Measurements from ENCODE around the gene DEXI.

DEXI gene

DNA sequence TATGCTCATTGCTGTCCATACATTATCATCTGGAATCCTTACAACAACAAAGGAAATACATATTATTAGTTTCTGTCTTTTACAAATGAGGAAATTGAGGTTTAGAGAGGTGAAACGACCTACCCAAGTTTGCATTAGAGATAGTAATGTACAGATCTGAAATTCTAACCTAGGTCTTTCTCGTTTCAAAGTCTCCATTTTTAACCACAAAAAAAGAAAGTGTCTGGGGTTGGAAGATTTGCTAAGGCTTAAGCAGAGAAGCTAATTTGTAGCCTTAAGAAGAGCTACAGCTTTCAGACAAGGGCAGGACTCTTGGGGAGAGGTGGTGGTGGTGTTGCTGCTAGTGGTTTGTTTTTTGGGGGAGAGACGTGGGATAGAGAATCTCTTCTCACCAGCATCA, 46.1 kb downstream of the DEXI start:
- H3K36me3 Mint-ChIP-seq (ENCODE audit: low read depth), result no peaks in the 10 kb centered on the region

DNA sequence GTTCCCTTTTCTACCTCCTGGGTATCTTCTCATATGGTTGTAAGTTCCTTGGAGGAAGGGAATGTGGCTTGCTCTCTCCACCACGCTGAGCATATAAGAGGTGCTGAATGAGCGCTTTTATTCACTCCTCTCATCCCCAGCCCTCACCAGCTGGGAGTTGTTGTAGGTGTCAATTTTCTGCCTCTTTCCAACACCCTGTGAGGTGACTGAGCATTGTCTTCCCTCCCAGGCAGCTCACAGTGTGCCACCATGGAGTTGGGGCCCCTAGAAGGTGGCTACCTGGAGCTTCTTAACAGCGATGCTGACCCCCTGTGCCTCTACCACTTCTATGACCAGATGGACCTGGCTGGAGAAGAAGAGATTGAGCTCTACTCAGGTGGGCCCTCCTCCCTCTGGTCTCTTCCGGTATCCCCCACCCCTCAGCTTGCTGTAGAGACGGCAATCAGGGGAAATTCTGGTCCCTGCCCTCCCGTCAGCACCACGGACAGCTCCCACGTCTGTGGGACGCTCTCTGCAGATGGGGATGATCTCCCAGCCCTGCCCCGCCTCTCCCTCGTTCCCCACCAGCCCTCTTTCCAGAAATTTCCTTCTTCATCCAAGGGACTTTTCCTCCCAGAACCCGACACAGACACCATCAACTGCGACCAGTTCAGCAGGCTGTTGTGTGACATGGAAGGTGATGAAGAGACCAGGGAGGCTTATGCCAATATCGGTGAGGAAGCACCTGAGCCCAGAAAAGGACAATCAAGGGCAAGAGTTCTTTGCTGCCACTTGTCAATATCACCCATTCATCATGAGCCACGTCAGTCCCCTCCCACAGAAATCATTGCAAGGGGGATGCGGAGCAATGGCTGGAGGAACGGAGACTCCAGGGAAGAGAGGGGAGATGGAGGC, 47.0 kb downstream of the DEXI start:
- Mint-ChIP-seq H3K36me3 (ENCODE audit: low read depth) (no peaks in the 10 kb centered on the region), H3K27me3 (ENCODE audit: low read depth) (peaks cover 23% of the 10 kb centered on the region), H3K27ac (no peak overlapping the region), H3K9me3 (peaks cover 2% of the 10 kb centered on the region), H3K4me3 (no peak overlapping the region), H3K4me1 (no peaks in the 10 kb centered on the region)
- TF ChIP-seq, protein P1, sequence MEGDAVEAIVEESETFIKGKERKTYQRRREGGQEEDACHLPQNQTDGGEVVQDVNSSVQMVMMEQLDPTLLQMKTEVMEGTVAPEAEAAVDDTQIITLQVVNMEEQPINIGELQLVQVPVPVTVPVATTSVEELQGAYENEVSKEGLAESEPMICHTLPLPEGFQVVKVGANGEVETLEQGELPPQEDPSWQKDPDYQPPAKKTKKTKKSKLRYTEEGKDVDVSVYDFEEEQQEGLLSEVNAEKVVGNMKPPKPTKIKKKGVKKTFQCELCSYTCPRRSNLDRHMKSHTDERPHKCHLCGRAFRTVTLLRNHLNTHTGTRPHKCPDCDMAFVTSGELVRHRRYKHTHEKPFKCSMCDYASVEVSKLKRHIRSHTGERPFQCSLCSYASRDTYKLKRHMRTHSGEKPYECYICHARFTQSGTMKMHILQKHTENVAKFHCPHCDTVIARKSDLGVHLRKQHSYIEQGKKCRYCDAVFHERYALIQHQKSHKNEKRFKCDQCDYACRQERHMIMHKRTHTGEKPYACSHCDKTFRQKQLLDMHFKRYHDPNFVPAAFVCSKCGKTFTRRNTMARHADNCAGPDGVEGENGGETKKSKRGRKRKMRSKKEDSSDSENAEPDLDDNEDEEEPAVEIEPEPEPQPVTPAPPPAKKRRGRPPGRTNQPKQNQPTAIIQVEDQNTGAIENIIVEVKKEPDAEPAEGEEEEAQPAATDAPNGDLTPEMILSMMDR (IDR thresholded peaks at IDR 0.05; ENCODE audit: unreplicated experiment in 3 of 3), result no peak

More for the DNA sequence above, 46.1 kb downstream of the DEXI start:
- Mint-ChIP-seq H3K27me3 (ENCODE audit: low read depth) (peaks cover 24% of the 10 kb centered on the region), H3K4me3 (no peak overlapping the region), H3K4me1 (no peaks in the 10 kb centered on the region), H3K27ac (no peak overlapping the region), H3K9me3 (peaks cover 2% of the 10 kb centered on the region)
- TF ChIP-seq, protein P1 (IDR thresholded peaks at IDR 0.05; ENCODE audit: unreplicated experiment in 3 of 3), result no peak

GRCh38 chr16:10892782-10893318, 49.4 kb downstream of the DEXI start:
- Mint-ChIP-seq H3K4me1 (no peaks in the 10 kb centered on the region), H3K9me3 (peaks cover 2% of the 10 kb centered on the region), H3K4me3 (no peak overlapping the region), H3K27ac (no peak overlapping the region), H3K36me3 (ENCODE audit: low read depth) (no peaks in the 10 kb centered on the region), H3K27me3 (ENCODE audit: low read depth) (peaks cover 39% of the 10 kb centered on the region)
- TF ChIP-seq, protein P1 (IDR thresholded peaks at IDR 0.05; ENCODE audit: unreplicated experiment in 3 of 3), result no peak

GRCh38 chr16:10889855-10890254, 52.4 kb downstream of the DEXI start:
- H3K27me3 Mint-ChIP-seq (ENCODE audit: low read depth), result peaks cover 31% of the 10 kb centered on the region
- H3K36me3 Mint-ChIP-seq (ENCODE audit: low read depth), result no peaks in the 10 kb centered on the region
- H3K27ac Mint-ChIP-seq, result no peak overlapping the region
- H3K9me3 Mint-ChIP-seq, result peaks cover 2% of the 10 kb centered on the region
- TF ChIP-seq, protein P1 (IDR thresholded peaks at IDR 0.05; ENCODE audit: unreplicated experiment in 3 of 3), result no peak
- no peaks in the 10 kb centered on the region for H3K4me1 Mint-ChIP-seq
- H3K4me3 Mint-ChIP-seq, result no peak overlapping the region

DNA sequence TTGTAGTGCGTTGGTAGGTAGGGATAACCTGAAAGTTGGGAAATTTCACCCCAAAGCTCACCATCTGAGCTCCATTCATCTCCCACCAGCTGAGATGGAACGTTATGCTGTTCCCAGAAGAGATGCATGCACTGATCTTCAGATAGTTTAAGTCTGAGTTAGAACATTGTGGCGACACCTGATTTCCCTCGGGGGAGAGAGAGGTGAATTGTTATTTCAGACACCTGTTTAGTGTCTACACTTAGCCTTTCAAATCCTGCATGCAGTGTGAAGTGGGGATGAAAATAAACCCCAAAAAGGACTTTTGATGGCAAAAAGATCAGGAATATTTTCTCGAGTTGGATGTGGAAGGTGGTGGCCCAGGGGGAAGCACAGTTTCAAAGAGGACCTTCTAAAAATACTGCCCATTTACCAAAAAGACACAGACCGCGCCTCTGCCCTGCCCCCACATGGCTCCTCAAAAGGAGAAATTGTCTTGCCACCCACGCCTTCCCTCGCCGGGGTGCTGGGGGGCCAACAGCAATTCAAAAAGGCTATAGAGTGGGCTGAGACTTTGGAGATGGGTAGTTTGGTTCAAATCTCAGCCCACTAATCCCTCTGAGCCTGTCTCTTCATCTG, 53.8 kb downstream of the DEXI start:
- Mint-ChIP-seq H3K9me3 (peaks cover 2% of the 10 kb centered on the region), H3K27ac (no peak overlapping the region), H3K27me3 (ENCODE audit: low read depth) (peaks cover 26% of the 10 kb centered on the region), H3K4me1 (no peaks in the 10 kb centered on the region), H3K4me3 (no peak overlapping the region), H3K36me3 (ENCODE audit: low read depth) (no peaks in the 10 kb centered on the region)
- TF ChIP-seq, protein P1 (IDR thresholded peaks at IDR 0.05; ENCODE audit: unreplicated experiment in 3 of 3), result no peak

Data from nephron (organoid).